Endothelial cell of umbilical vein (primary cell): ENCODE results near the gene KLHL35. TPM values are rescaled to one million over a fixed set of nuclear protein-coding genes. Genes with fewer than 3 reads are reported as not detected.

Experiments used
- BruUV-seq: library from RNA; stranded (reverse); fragments of 400-500 nt; replicated peaks from 2 replicates; lab custom pipeline; 2021; lab: Mats Ljungman, UMichigan
- CTCF ChIA-PET: fragments of 300-600, 350-600 bp; sonication (Branson Sonifier 250); formaldehyde crosslinking; loops from one replicate; lab custom pipeline; 2021; ENCODE audit warnings: antibody characterized with exemption, inconsistent platforms; lab: Charles Lee
- POLR2A ChIA-PET: fragments of 300-600, 350-600 bp; sonication (Branson Sonifier 250); formaldehyde crosslinking; loops from one replicate; lab custom pipeline; 2021; ENCODE audit warnings: antibody characterized with exemption, inconsistent platforms; lab: Charles Lee
- DNase-seq: peaks from one replicate; pipeline ENCODE4 v3.0.0-alpha.2; 2011; ENCODE audit warnings: low read depth, low spot score
- FAIRE-seq: peaks from 2 replicates; lab custom pipeline; 2011; peaks lifted over from hg19 to GRCh38; lab: Jason Lieb, UNC
- H2AFZ ChIP-seq: 2 replicates; pipeline ENCODE4 v1.6.0; 2012; ENCODE audit warnings: low read depth, low read length, control low read depth, inconsistent platforms
- H3K27ac ChIP-seq: 2 replicates; pipeline ENCODE4 v1.5.1; 2011; ENCODE audit warnings: low read depth, mild to moderate bottlenecking, control low read depth, low read length, moderate library complexity; ENCODE audit not compliant: insufficient read depth
- H3K27me3 ChIP-seq, 2 experiments: 2 replicates each; pipeline versions ENCODE4 v1.6.0 to v1.6.1; 2011; ENCODE audit warnings: low read length in 2 of 2, mixed read lengths in 1 of 2; ENCODE audit not compliant: control insufficient read depth in 2 of 2, insufficient read depth in 2 of 2
- H3K36me3 ChIP-seq, 2 experiments: 2 replicates in 1 of 2; 3 replicates in 1 of 2; pipeline ENCODE4 v1.5.1; 2011; ENCODE audit warnings: low read length in 2 of 2, mild to moderate bottlenecking in 1 of 2, moderate library complexity in 1 of 2; ENCODE audit not compliant: control insufficient read depth in 2 of 2, insufficient read depth in 2 of 2; ENCODE audit errors: extremely low read depth in 1 of 2
- H3K4me1 ChIP-seq: 3 replicates; pipeline ENCODE4 v1.5.1; 2011; ENCODE audit warnings: mild to moderate bottlenecking, low read length; ENCODE audit not compliant: control insufficient read depth, insufficient read depth; ENCODE audit errors: extremely low read depth
- H3K4me2 ChIP-seq: 2 replicates; pipeline ENCODE4 v1.6.1; 2011; ENCODE audit warnings: low read length, control low read depth, mixed read lengths; ENCODE audit not compliant: insufficient read depth
- H3K4me3 ChIP-seq, 3 experiments: fragments of 200-600 bp in 1 of 3; sonication (generic), shearing (Covaris generic) in 1 of 3; replicated peaks in 1 of 3; 2 replicates each; pipeline ENCODE4 v1.5.1; 2011 to 2016; ENCODE audit warnings: control low read depth in 3 of 3, low read length in 3 of 3, mild to moderate bottlenecking in 2 of 3, inconsistent platforms in 1 of 3, low read depth in 1 of 3, moderate library complexity in 1 of 3; ENCODE audit not compliant: insufficient read depth in 1 of 3
- H3K79me2 ChIP-seq: 2 replicates; pipeline ENCODE4 v1.6.0; 2012; ENCODE audit warnings: low read length, inconsistent platforms; ENCODE audit not compliant: control insufficient read depth, insufficient read depth
- H3K9ac ChIP-seq: replicated peaks from 2 replicates; pipeline ENCODE3; 2011; ENCODE audit warnings: low read length, control low read depth; ENCODE audit not compliant: insufficient read depth; ENCODE audit errors: extremely low read depth
- H3K9me1 ChIP-seq: replicated peaks from 3 replicates; pipeline ENCODE4 v1.6.0; 2011; ENCODE audit warnings: mild to moderate bottlenecking, low read length; ENCODE audit not compliant: control insufficient read depth, insufficient read depth; ENCODE audit errors: extremely low read depth
- H3K9me3 ChIP-seq: replicated peaks from 2 replicates; pipeline ENCODE4 v1.5.1; 2012; ENCODE audit warnings: low read length, inconsistent platforms; ENCODE audit not compliant: control insufficient read depth, insufficient read depth
- H4K20me1 ChIP-seq: replicated peaks from 2 replicates; pipeline ENCODE3; 2011; ENCODE audit warnings: mild to moderate bottlenecking, low read length; ENCODE audit not compliant: control insufficient read depth, insufficient read depth; ENCODE audit errors: extremely low read depth
- EZH2 ChIP-seq: IDR thresholded peaks from 2 replicates; pipeline ENCODE4 v1.6.1; 2012; ENCODE audit warnings: borderline replicate concordance, low read depth, mild to moderate bottlenecking, moderate library complexity, low read length, inconsistent platforms; ENCODE audit not compliant: severe bottlenecking
- FOS ChIP-seq: IDR thresholded peaks from 2 replicates; pipeline ENCODE4 v1.6.1; 2011; ENCODE audit warnings: mild to moderate bottlenecking, low read length, moderate library complexity, borderline replicate concordance; ENCODE audit not compliant: insufficient read depth
- GATA2 ChIP-seq: IDR thresholded peaks from 2 replicates; pipeline ENCODE4 v1.7.0; 2011; ENCODE audit warnings: low read depth, mild to moderate bottlenecking, moderate library complexity, mixed read lengths, low read length; ENCODE audit not compliant: insufficient read length, insufficient read depth
- JUN ChIP-seq: IDR thresholded peaks from 2 replicates; pipeline ENCODE4 v1.6.1; 2011; ENCODE audit warnings: borderline replicate concordance, low read depth; ENCODE audit not compliant: insufficient read length, insufficient read depth
- MYC ChIP-seq: IDR thresholded peaks from one replicate; pipeline ENCODE4 v1.6.1; 2011; ENCODE audit warnings: mild to moderate bottlenecking, low read depth, low read length
- POLR2AphosphoS5 ChIP-seq: IDR thresholded peaks from 2 replicates; pipeline ENCODE4 v1.6.1; 2012; ENCODE audit warnings: low read depth, mild to moderate bottlenecking, control low read depth, low read length, moderate library complexity; ENCODE audit not compliant: insufficient read depth
- dilution Hi-C: fragments of 300-500 bp; cut with MboI; formaldehyde crosslinking; loops from one replicate; pipeline ENCODE4 v1.15.0; 2019; ENCODE audit warnings: low sequenced_read_pairs; ENCODE audit not compliant: extremely low pct_ligation_motif_present
- intact Hi-C: fragments of 100-400 bp; cut with micrococcal nuclease; formaldehyde crosslinking; loops from one replicate; pipeline ENCODE4 v1.10.0; 2022
- polyA plus RNA-seq, 4 experiments: library from polyadenylated mRNA; depleted of rRNA in 3 of 4; stranded (reverse) in 3 of 4; unstranded in 1 of 4; fragments of >200 nt; gene quantifications; 2 replicates each; pipeline versions ENCODE4 v1.2.1 to v1.2.3, GENCODE V29; 2011 to 2012; ENCODE audit warnings: missing spikeins in 1 of 4
- total RNA-seq: library from RNA; stranded (reverse); gene quantifications from 2 replicates; pipeline ENCODE4 v1.2.3, GENCODE V29; 2021
- TF ChIP-seq, protein P1 (sequence below): IDR thresholded peaks from 2 replicates; pipeline ENCODE4 v1.6.1; 2011; ENCODE audit not compliant: insufficient read depth, insufficient read length
- TF ChIP-seq, protein P2 (sequence below), 2 donors: IDR thresholded peaks; 1 replicate in 1 of 2; 2 replicates in 1 of 2; pipeline ENCODE4 v1.5.1; 2011; ENCODE audit warnings: low read length in 2 of 2, mild to moderate bottlenecking in 2 of 2, moderate library complexity in 2 of 2, control low read depth in 1 of 2, inconsistent platforms in 1 of 2, low read depth in 1 of 2; ENCODE audit not compliant: insufficient read depth in 1 of 2; ENCODE audit errors: extremely low read depth in 1 of 2

Gene KLHL35
- total and polyA plus RNA-seq, 2 donors (not counting 3 experiments of a cell fraction or from before 2014, with no cell fraction given), result 0.97 to 2.3 TPM

DNA sequence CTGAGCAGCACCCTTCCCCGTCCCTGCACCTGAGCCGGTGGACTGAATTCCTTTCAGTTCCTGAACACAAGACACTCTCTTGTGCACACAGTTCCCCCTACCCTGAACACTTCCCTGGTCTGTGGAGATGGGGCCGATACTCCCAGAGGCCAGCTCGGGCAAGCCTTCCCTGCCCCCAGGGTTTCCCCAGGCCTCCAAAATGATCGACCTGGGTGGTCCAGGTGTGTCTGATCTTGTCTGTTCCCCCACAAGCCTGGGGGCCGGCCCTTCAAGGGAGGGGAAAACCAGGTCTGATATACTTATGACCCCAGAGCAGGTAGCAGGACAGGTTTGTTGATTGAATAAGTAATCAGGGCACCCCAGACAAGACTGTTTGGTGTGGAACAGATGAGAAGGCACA lies 40.7 kb upstream of the KLHL35 start:
- POLR2A ChIA-PET, result no interaction called here
- intact Hi-C loops, result no loop called here
- BruUV-seq, result no TSS peak

More for the DNA sequence above, 40.7 kb upstream of the KLHL35 start:
- DNase-seq (no peak), FAIRE-seq (no peak)
- Histone ChIP-seq H3K9me1 (no peaks in the 10 kb centered on the region), H3K27ac (no peak overlapping the region), H3K4me2 (no peak overlapping the region), H3K4me3 (no peak overlapping the region), H3K27me3 (no peaks in the 10 kb centered on the region), H3K9me3 (no peaks in the 10 kb centered on the region), H3K9ac (no peak overlapping the region), H3K36me3 (peaks cover 0 to 10% of the 10 kb centered on the region in 2 experiments), H3K79me2 (no peaks in the 10 kb centered on the region), H2AFZ (no peak overlapping the region), H3K4me1 (peaks cover 36% of the 10 kb centered on the region), H4K20me1 (no peaks in the 10 kb centered on the region)
- dilution Hi-C loops, result no loop called here
- TF ChIP-seq JUN (no peak), EZH2 (no peak), GATA2 (no peak), FOS (no peak), POLR2AphosphoS5 (no peak), MYC (no peak)
- TF ChIP-seq, protein P1, sequence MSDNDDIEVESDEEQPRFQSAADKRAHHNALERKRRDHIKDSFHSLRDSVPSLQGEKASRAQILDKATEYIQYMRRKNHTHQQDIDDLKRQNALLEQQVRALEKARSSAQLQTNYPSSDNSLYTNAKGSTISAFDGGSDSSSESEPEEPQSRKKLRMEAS, result no peak
- TF ChIP-seq, protein P2, sequence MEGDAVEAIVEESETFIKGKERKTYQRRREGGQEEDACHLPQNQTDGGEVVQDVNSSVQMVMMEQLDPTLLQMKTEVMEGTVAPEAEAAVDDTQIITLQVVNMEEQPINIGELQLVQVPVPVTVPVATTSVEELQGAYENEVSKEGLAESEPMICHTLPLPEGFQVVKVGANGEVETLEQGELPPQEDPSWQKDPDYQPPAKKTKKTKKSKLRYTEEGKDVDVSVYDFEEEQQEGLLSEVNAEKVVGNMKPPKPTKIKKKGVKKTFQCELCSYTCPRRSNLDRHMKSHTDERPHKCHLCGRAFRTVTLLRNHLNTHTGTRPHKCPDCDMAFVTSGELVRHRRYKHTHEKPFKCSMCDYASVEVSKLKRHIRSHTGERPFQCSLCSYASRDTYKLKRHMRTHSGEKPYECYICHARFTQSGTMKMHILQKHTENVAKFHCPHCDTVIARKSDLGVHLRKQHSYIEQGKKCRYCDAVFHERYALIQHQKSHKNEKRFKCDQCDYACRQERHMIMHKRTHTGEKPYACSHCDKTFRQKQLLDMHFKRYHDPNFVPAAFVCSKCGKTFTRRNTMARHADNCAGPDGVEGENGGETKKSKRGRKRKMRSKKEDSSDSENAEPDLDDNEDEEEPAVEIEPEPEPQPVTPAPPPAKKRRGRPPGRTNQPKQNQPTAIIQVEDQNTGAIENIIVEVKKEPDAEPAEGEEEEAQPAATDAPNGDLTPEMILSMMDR (IDR thresholded peaks at IDR 0.05; ENCODE audit: extremely low read depth in 1 of 2, insufficient read depth in 1 of 2, low read depth in 1 of 2, low read length in 2 of 2), result no peak
- CTCF ChIA-PET, result no interaction called here
